ENCODE results near the gene FZD4.

GRCh38 chr11:86940122-86940777 lies 14.9 kb downstream of the FZD4 start:
- TF ChIP-seq POLR2A (IDR thresholded peaks at IDR 0.05): no peak
- no peak for TF ChIP-seq CTCF (IDR thresholded peaks at IDR 0.05)
